ENCODE data around the gene MNX1. TPM values are rescaled to one million over a fixed set of nuclear protein-coding genes. Genes with fewer than 3 reads are reported as not detected.

The MNX1 gene
- total RNA-seq, 4 donors from 2014 or later, result not detected

- ATAC-seq (ENCODE audit: low FRiP score) (no peak), DNase-seq (ENCODE audit: low spot score) (no peak)
- TF ChIP-seq, protein P1, sequence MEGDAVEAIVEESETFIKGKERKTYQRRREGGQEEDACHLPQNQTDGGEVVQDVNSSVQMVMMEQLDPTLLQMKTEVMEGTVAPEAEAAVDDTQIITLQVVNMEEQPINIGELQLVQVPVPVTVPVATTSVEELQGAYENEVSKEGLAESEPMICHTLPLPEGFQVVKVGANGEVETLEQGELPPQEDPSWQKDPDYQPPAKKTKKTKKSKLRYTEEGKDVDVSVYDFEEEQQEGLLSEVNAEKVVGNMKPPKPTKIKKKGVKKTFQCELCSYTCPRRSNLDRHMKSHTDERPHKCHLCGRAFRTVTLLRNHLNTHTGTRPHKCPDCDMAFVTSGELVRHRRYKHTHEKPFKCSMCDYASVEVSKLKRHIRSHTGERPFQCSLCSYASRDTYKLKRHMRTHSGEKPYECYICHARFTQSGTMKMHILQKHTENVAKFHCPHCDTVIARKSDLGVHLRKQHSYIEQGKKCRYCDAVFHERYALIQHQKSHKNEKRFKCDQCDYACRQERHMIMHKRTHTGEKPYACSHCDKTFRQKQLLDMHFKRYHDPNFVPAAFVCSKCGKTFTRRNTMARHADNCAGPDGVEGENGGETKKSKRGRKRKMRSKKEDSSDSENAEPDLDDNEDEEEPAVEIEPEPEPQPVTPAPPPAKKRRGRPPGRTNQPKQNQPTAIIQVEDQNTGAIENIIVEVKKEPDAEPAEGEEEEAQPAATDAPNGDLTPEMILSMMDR (IDR thresholded peaks at IDR 0.05), result no peak
These were observed 4.4 kb upstream of the MNX1 start for GRCh38 chr7:157014635-157015555.

- no peak for DNase-seq (ENCODE audit: low spot score)
- TF ChIP-seq, protein P1 (IDR thresholded peaks at IDR 0.05), result no peak
- ATAC-seq (ENCODE audit: low FRiP score), result no peak
These were observed 3.4 kb upstream of the MNX1 start for GRCh38 chr7:157013602-157014549.

DNA sequence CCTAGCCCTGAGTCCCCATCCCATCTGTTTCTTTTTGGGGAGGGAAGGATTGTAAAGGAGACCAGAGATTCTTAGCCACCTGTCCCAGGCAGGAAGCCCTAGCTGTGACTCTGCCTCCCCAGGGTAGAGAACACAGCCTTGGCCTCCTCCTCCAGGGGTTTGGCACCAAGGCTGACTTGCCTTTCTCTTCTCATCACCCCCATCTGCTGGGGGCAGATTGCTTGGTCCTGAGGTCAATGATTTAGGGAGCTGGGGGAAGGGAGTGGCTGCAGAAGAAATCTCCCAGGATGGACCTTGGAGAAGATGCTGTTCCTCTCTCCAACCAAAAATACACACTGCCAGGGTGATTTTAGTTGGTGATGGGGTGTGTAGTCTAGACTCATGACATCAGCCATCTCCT is 2.6 kb upstream of the MNX1 start:
- TF ChIP-seq, protein P1 (IDR thresholded peaks at IDR 0.05), result no peak
- ATAC-seq (ENCODE audit: low FRiP score) (no peak), DNase-seq (ENCODE audit: low spot score) (no peak)

- TF ChIP-seq, protein P1 (IDR thresholded peaks at IDR 0.05), result no peak
- no peak for DNase-seq (ENCODE audit: low spot score)
- no peak for ATAC-seq (ENCODE audit: low FRiP score)
These were observed 1.7 kb upstream of the MNX1 start for GRCh38 chr7:157012113-157012547.

DNA sequence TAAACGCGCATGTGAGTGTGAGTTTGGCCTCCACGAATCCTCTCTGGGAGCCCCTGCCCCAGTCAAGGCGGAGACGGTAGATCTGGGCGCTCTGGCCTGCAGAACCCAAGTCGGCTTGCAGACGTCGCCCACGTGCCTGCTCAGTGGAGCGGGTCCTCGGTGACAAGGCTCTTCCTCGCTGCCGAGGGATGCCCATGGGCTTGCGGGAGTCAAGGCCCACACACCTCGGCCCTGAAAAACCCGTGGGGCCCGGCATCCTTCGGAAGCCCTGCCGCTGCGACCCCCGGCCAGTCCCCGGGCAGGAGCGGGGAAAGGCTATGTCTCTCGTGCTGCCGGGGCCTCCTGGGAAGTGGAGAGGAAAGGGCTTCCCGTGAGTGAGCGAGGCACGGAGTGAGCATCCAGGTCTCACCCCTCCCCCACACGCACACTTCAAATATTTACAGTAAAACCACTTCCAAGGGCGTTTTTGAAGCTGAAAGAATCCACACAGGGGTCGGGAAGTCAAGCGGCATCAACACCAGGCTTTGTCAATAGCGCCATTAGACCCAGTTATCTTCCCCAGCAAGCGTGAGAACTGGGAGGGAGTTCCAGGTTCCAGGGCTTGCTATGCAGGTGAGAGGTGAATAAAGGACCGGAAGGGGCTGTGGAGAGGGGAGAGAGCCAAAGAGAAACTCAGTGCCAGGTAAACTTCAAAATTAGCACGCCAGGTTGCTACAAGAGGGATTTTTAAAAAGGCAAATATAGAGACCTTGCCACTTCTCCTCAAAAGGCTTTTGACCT is 1.1 kb upstream of the MNX1 start:
- ATAC-seq (ENCODE audit: low FRiP score) (no peak), DNase-seq (ENCODE audit: low spot score) (no peak)
- TF ChIP-seq, protein P1 (IDR thresholded peaks at IDR 0.05), result no peak

DNA sequence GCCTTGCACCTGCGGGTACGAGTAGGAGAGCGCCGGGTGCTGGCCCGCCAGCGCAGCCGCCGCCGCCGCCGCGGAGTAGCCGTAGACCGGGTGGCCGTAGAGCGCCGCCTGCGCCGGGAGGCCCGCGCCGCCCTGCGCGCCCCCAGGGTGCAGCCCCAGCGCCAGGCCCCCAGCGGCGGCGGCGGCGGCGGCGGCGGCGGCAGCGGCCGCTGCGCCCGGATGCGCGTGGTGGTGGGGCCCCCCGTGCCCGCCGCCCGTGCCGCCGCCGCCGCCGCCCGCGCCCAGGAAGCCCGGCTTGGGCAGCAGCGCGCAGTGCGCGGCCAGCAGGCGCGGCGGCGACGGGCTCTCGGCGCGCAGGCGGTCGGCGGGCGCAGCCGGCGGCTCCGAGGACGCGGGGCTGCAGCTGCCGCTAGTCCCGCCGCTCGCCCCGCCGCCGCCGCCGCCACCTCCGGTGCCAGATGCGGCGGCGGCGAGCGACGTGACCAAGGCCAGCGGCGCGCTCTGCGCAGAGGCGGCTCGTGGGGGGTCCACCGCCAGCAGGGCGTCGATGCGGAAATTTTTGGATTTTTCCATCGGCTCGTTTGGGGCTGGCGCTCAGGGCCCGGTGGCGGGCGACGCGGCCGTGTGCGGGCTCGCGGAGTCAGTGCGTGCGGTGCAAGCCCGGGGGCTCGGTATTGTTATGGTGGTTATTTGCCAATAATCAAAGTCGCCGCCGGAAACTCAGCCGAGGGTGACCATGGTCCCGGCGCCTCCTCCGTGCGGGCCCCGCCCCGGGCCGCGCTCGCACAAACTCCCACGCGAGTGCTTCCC is 480 bp downstream of the MNX1 start:
- TF ChIP-seq, protein P1 (IDR thresholded peaks at IDR 0.05), result no peak
- ATAC-seq (ENCODE audit: low FRiP score) (no peak), DNase-seq (ENCODE audit: low spot score) (no peak)

Data from omental fat pad (tissue), 4 donors.